Gastrocnemius medialis (tissue), 4 donors: ENCODE data around the gene GRHPR. TPM values are rescaled to one million over a fixed set of nuclear protein-coding genes. Genes with fewer than 3 reads are reported as not detected.
A peak's percentile ranks its signal among the peaks of the same experiment; 100 is the strongest.
"Not testable (repeated sequence)": the region's sequence is repeated elsewhere in the genome, so short reads cannot be mapped to it uniquely, and the experiment has no call there.

ENCODE experiments used
- ATAC-seq, 2 donors: fragments of 150-250 bp; one replicate each; pipeline ENCODE4 v1.9.1; 2016
- DNase-seq, 2 donors: peaks; one replicate each; pipeline ENCODE4 v3.0.0-alpha.2; 2019
- H3K27ac ChIP-seq, 4 donors: fragments of 200-600 bp; sonication (generic); 1 replicate in 1 of 4; 2 replicates in 3 of 4; pipeline ENCODE4 v1.5.1; 2016 to 2018; ENCODE audit warnings: mild to moderate bottlenecking in 2 of 4, moderate library complexity in 1 of 4
- H3K27me3 ChIP-seq, 3 donors: fragments of 200-600 bp; sonication (generic) in 2 of 3; 1 replicate in 1 of 3; 2 replicates in 2 of 3; pipeline versions ENCODE4 v1.5.1 to v1.6.0; 2016 to 2019; ENCODE audit warnings: mild to moderate bottlenecking in 1 of 3, moderate library complexity in 1 of 3
- H3K36me3 ChIP-seq, 2 donors: fragments of 200-600 bp; sonication (generic) in 1 of 2; one replicate each; pipeline ENCODE4 v1.5.1; 2017 to 2018
- H3K4me1 ChIP-seq, 2 donors: fragments of 200-600 bp; sonication (generic) in 1 of 2; one replicate each; pipeline ENCODE4 v1.5.1; 2016 to 2017; ENCODE audit warnings: mild to moderate bottlenecking in 2 of 2
- H3K4me3 ChIP-seq, 4 donors: fragments of 200-600 bp; sonication (generic) in 3 of 4; 1 replicate in 1 of 4; 2 replicates in 3 of 4; pipeline ENCODE4 v1.5.1; 2016 to 2019; ENCODE audit warnings: mild to moderate bottlenecking in 2 of 4
- H3K9me3 ChIP-seq, 3 donors: fragments of 200-600 bp; sonication (generic) in 2 of 3; 1 replicate in 1 of 3; 2 replicates in 2 of 3; pipeline ENCODE4 v1.5.1; 2016 to 2019
- POLR2A ChIP-seq, 2 donors: fragments of 450-650 bp; IDR thresholded peaks; one replicate each; pipeline ENCODE4 v1.6.1; 2017; ENCODE audit warnings: antibody characterized with exemption in 2 of 2, mild to moderate bottlenecking in 2 of 2, moderate library complexity in 2 of 2
- in situ Hi-C, 4 donors: fragments of 200-750 bp; cut with MboI; loops; one replicate each; pipeline versions ENCODE4 v1.15.0 to v1.8.0; 2017; ENCODE audit warnings: low sequenced_read_pairs in 4 of 4
- intact Hi-C: fragments of 100-400 bp; cut with DNase I; formaldehyde crosslinking; loops from one replicate; pipeline ENCODE4 v1.15.1; 2023; ENCODE audit warnings: low total_unique reads
- total RNA-seq, 4 donors: library from RNA; depleted of rRNA; stranded (reverse); fragments of >200 nt; gene quantifications; one replicate each; pipeline versions ENCODE4 v1.1.0 to v1.2.3, GENCODE V29; 2016
- TF ChIP-seq, protein P1 (sequence below), 5 experiments: fragments of 450-650 bp in 3 of 5; fragments of 200-600 bp in 2 of 5; sonication (generic) in 2 of 5; IDR thresholded peaks in 4 of 5; conservative IDR thresholded peaks in 1 of 5; 1 replicate in 4 of 5; 2 replicates in 1 of 5; pipeline ENCODE4 v1.5.1; 2016 to 2019; ENCODE audit warnings: antibody characterized with exemption in 5 of 5, mild to moderate bottlenecking in 3 of 5, moderate library complexity in 3 of 5

GRHPR gene
- total RNA-seq, 4 donors from 2014 or later: 119 to 138 (median 128) TPM

DNA sequence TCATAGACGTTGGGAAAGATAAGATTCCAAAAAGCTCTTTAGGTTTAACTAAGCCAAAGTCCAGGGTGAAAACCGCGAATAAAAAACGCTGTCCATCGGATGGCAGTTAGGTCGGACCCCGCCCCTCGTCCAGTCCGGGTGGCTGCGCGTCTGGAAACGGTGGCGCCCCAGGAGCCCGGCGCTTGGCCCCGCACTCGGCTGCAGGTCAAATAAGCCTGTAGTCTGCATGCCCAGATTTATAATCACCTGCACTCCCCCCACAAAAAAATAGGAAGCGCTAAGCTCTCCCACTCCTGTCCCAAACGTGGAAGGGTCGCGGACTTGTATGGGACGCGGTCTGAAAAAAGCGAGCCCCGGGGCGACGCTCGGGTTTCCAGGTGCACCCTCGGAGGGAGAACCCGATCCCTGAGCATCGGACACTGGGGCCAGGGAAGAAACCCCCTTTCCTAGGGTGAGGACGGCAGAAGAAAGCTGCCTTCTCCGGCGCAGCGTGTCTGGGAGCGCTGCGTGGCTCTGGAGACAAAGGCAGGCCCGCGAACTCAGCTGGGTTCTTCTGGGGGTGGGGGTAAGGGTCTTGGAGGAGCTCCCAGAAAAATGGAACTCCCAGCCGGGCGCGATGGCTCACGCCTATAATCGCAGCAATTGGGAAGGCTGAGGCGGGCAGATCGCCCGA lies 43.7 kb downstream of the GRHPR start:
- no peaks in the 10 kb centered on the region for H3K36me3 ChIP-seq
- TF ChIP-seq POLR2A (IDR thresholded peaks at IDR 0.05): no peak
- TF ChIP-seq, protein P1, sequence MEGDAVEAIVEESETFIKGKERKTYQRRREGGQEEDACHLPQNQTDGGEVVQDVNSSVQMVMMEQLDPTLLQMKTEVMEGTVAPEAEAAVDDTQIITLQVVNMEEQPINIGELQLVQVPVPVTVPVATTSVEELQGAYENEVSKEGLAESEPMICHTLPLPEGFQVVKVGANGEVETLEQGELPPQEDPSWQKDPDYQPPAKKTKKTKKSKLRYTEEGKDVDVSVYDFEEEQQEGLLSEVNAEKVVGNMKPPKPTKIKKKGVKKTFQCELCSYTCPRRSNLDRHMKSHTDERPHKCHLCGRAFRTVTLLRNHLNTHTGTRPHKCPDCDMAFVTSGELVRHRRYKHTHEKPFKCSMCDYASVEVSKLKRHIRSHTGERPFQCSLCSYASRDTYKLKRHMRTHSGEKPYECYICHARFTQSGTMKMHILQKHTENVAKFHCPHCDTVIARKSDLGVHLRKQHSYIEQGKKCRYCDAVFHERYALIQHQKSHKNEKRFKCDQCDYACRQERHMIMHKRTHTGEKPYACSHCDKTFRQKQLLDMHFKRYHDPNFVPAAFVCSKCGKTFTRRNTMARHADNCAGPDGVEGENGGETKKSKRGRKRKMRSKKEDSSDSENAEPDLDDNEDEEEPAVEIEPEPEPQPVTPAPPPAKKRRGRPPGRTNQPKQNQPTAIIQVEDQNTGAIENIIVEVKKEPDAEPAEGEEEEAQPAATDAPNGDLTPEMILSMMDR (IDR thresholded peaks at IDR 0.05 in 4 of 5, conservative IDR thresholded peaks at IDR 0.05 in 1 of 5): no peak
- intact Hi-C loops (loop anchor here (5.0 to 10.0 kb wide), 3 partner anchors 111 to 631 kb away; partner anchors contain the start of genes FBXO10 and ZCCHC7), in situ Hi-C loops (loop anchor here in 2 of 4 donors (10.0 to 25.0 kb wide), 3 partner anchors 51 to 596 kb away; partner anchors contain the start of genes SHB (in 1 of the 2) and TOMM5 (in 1 of the 2))
- H3K27me3 ChIP-seq: no peaks in the 10 kb centered on the region
- peak; percentile 22 to 30 for DNase-seq
- no peaks in the 10 kb centered on the region for H3K9me3 ChIP-seq
- H3K4me1 ChIP-seq: peaks cover 26 to 27% of the 10 kb centered on the region in 2 donors
- peak overlapping the region; percentile 91 to 100 (median 97) for H3K27ac ChIP-seq
- ATAC-seq: peak; percentile 21 to 28
- peak overlapping the region; percentile 70 to 91 (median 81) for H3K4me3 ChIP-seq

DNA sequence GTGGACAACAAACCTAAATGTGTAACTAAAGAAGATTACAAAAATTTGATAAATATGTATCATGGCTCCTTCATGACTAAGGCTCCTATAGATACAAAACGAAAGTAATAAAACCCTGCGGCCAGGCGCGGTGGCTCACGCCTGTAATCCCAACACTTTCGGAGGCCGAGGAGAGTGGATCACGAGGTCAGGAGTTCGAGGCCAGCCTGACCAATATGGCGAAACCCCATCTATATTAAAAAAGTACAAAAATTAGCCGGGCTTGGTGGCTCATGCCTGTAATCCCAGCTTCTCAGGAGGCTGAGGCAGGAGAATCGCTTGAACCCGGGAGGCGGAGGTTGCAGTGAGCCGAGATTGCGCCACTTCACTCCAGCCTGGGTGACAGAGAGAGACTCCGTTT lies 45.0 kb downstream of the GRHPR start:
- in situ Hi-C loops: loop anchor here in 2 of 4 donors (10.0 to 25.0 kb wide), 3 partner anchors 53 to 595 kb away; partner anchors contain the start of genes SHB (in 1 of the 2) and TOMM5 (in 1 of the 2)
- intact Hi-C loops: loop anchor here (5.0 to 10.0 kb wide), 3 partner anchors 110 to 630 kb away; partner anchors contain the start of genes FBXO10 and ZCCHC7
- not testable (repeated sequence) for H3K9me3 ChIP-seq, H3K27me3 ChIP-seq, H3K36me3 ChIP-seq, H3K27ac ChIP-seq, H3K4me3 ChIP-seq, ATAC-seq, DNase-seq
- H3K4me1 ChIP-seq: peaks cover 19 to 26% of the 10 kb centered on the region in 2 donors

DNA sequence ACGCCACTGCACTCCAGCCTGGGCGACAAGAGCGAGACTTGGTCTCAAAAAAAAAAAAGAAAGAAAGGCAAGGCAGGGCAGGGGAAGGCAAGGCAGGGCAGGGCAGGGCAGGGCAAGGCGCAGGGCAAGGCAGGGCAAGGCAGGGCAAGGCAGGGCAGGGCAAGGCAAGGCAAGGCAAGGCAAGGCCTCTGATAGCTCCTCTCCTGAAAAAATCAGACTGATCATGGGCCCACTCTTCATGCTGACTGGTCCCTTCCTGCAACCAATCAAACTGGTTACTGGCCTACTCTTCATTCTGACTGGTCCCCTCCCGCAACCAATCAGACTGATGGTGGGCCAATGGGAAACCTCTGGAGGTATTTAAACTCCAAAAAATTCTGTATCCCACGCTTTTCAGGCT lies 46.1 kb downstream of the GRHPR start:
- no peak for DNase-seq
- TF ChIP-seq POLR2A (IDR thresholded peaks at IDR 0.05): no peak
- TF ChIP-seq, protein P1 (IDR thresholded peaks at IDR 0.05 in 4 of 5, conservative IDR thresholded peaks at IDR 0.05 in 1 of 5): no peak
- no peaks in the 10 kb centered on the region for H3K27me3 ChIP-seq
- intact Hi-C loops (loop anchor here (5.0 to 10.0 kb wide), 3 partner anchors 109 to 629 kb away; partner anchors contain the start of genes FBXO10 and ZCCHC7), in situ Hi-C loops (loop anchor here in 2 of 4 donors (10.0 to 25.0 kb wide), 3 partner anchors 54 to 594 kb away; partner anchors contain the start of genes SHB (in 1 of the 2) and TOMM5 (in 1 of the 2))
- H3K9me3 ChIP-seq: no peaks in the 10 kb centered on the region
- no peaks in the 10 kb centered on the region for H3K36me3 ChIP-seq
- H3K27ac ChIP-seq: no peak overlapping the region
- peaks cover 9 to 16% of the 10 kb centered on the region in 2 donors for H3K4me1 ChIP-seq
- ATAC-seq: no peak
- no peak overlapping the region for H3K4me3 ChIP-seq

DNA sequence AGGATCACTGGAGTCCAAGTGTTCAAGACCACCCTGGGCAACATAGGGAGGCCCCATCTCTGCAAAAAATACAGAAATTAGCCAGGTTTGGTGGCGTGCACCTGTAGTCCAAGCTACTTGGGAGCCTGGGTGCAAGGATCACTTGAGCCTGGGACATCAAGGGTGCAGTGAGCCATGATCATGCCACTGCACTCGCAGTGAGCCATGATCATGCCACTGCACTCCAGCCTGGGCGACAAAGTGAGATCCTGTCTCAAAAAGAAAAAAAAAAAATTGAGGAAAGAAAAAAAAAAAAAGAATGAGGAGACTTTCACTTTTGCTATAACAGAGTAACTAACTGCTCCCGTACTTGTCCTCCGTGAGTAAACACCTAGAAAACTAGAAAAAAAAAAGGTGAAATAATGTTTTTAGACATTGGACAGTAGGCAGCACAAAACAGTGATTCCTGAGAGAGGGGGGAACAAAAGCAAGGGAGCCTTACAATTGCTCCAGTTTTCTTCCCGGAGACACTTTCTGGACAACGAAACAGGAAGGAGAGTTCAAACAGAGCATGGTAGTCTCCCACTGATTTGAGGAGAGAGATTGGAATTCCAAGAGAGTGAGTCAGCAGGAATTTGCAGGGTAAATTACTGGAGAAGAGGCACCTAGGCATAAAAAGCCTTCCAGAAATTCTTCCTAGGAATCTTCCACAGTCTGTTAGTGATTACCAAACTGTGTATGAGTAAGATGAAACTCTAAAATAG lies 49.6 kb downstream of the GRHPR start:
- no peak for TF ChIP-seq POLR2A (IDR thresholded peaks at IDR 0.05)
- TF ChIP-seq, protein P1 (IDR thresholded peaks at IDR 0.05 in 4 of 5, conservative IDR thresholded peaks at IDR 0.05 in 1 of 5): no peak
- Histone ChIP-seq H3K36me3 (no peaks in the 10 kb centered on the region), H3K27ac (peak overlapping the region; percentile 24 to 63 (median 54)), H3K9me3 (peaks cover 0 to 7% (median 0%) of the 10 kb centered on the region in 3 donors), H3K27me3 (no peaks in the 10 kb centered on the region), H3K4me3 (peak overlapping the region; percentile 2 to 39 (median 30)), H3K4me1 (peaks cover 0 to under 1% of the 10 kb centered on the region in 2 donors)
- DNase-seq (no peak), ATAC-seq (peak in 1 of 2 donors; percentile 68)
- intact Hi-C loops: no loop called here
- in situ Hi-C loops: loop anchor here in 2 of 4 donors (10.0 to 25.0 kb wide), 2 partner anchors 113 to 590 kb away; partner anchors contain the start of gene SHB (in 1 of the 2)

DNA sequence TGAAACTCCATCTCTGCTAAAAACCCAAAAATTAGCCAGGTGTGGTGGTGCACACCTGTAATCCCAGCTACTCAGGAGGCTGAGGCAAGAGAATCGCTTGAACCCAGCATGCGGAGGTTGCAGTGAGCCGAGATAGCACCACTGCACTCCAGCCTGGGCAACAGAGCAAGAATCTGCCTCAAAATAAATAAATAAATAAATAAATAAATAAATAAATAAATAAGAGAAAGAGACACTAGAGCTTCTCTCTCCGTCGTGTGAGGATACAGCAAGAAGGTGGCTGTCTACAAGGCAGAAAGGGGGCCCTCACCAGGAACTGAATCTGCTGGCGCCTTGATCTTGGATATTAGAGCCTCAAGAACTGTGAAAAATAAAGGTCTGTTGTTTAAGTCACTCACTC lies 51.5 kb downstream of the GRHPR start:
- H3K4me3 ChIP-seq, H3K36me3 ChIP-seq, H3K27ac ChIP-seq, H3K27me3 ChIP-seq, DNase-seq, ATAC-seq, H3K9me3 ChIP-seq, intact Hi-C loops, H3K4me1 ChIP-seq: not testable (repeated sequence)
- in situ Hi-C loops: loop anchor here in 2 of 4 donors (10.0 to 25.0 kb wide), 2 partner anchors 111 to 588 kb away; partner anchors contain the start of gene SHB (in 1 of the 2)
